ENCODE data around the gene PPP1CA.

GRCh38 chr11:67373648-67374570 is 27.7 kb downstream of the PPP1CA start:
- TF ChIP-seq EZH2 (IDR thresholded peaks at IDR 0.05; ENCODE audit: low read length, unreplicated experiment) (no peak), CTCF (conservative IDR thresholded peaks at IDR 0.05; ENCODE audit: low read depth, low read length) (peak; percentile 64)
